Esophagus muscularis mucosa (tissue), 4 donors: Measurements from ENCODE around the gene PPA2.

Experiments
- EP300 ChIP-seq: sonication (generic); formaldehyde crosslinking; IDR thresholded peaks from one replicate; pipeline ENCODE4 v1.6.1; 2017; ENCODE audit warnings: antibody characterized with exemption
- POLR2A ChIP-seq: fragments of 450-650 bp; IDR thresholded peaks from one replicate; pipeline ENCODE4 v1.6.1; 2017; ENCODE audit warnings: antibody characterized with exemption, moderate library complexity, mild to moderate bottlenecking, low read depth
- POLR2AphosphoS5 ChIP-seq, 2 donors: sonication (generic); formaldehyde crosslinking; IDR thresholded peaks; one replicate each; pipeline ENCODE4 v1.6.1; 2017; ENCODE audit warnings: antibody characterized with exemption in 2 of 2
- TF ChIP-seq, protein P1 (sequence below), 3 experiments: fragments of 200-600 bp in 2 of 3; fragments of 450-650 bp in 1 of 3; sonication (generic) in 2 of 3; IDR thresholded peaks; one replicate each; pipeline ENCODE4 v1.5.1; 2017 to 2019; ENCODE audit warnings: antibody characterized with exemption in 3 of 3, mild to moderate bottlenecking in 2 of 3, moderate library complexity in 1 of 3

- TF ChIP-seq EP300 (no peak), POLR2AphosphoS5 (IDR thresholded peaks at IDR 0.05) (no peak), POLR2A (no peak)
- TF ChIP-seq, protein P1, sequence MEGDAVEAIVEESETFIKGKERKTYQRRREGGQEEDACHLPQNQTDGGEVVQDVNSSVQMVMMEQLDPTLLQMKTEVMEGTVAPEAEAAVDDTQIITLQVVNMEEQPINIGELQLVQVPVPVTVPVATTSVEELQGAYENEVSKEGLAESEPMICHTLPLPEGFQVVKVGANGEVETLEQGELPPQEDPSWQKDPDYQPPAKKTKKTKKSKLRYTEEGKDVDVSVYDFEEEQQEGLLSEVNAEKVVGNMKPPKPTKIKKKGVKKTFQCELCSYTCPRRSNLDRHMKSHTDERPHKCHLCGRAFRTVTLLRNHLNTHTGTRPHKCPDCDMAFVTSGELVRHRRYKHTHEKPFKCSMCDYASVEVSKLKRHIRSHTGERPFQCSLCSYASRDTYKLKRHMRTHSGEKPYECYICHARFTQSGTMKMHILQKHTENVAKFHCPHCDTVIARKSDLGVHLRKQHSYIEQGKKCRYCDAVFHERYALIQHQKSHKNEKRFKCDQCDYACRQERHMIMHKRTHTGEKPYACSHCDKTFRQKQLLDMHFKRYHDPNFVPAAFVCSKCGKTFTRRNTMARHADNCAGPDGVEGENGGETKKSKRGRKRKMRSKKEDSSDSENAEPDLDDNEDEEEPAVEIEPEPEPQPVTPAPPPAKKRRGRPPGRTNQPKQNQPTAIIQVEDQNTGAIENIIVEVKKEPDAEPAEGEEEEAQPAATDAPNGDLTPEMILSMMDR (IDR thresholded peaks at IDR 0.05), result no peak
Observed at GRCh38 chr4:105462576-105462975, 11.3 kb downstream of the PPA2 start.
